ENCODE results near the gene COL9A1. TPM values are rescaled to one million over a fixed set of nuclear protein-coding genes. Genes with fewer than 3 reads are reported as not detected.
"Not testable (repeated sequence)": the region's sequence is repeated elsewhere in the genome, so short reads cannot be mapped to it uniquely, and the experiment has no call there.

The COL9A1 gene
- total RNA-seq (1 to 10 TPM in 1 of 4 donors, under 1 TPM in 1, not detected in 2; 0.28 to 1.1 TPM), polyA plus RNA-seq (under 1 TPM; 0.46 to 0.60 (median 0.52) TPM)

DNA sequence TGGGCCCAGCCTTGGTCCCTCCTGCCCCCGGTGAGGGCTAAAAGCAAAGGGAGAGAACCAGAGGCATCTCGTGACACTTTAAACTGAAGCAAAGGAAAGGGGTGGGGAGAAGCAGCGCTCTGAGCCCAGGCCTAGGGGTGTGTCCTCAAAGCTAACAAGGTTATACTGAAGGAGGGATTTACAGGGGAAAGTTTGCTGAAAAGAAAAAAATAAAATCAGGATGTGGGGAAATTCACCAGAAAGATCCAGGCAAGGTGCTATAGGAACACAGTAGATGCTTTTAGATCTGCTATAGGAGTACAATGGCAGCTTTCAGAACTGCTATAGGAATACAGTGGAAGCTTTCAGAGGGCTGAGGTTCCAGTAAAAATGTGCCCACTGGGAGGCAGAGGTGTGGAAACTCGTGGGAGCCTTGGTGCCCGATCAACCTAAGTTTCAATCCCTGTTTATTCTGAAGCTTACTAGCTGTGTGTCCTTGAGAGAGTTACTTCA lies at the start of gene COL9A1:
COL9A1 (minus strand) TSS at position 51 of the 492 bp plus-strand sequence. CDS start 160 bp downstream, outside the sequence.
- Histone ChIP-seq H3K4me1 (no peaks in the 10 kb centered on the region), H3K27me3 (no peaks in the 10 kb centered on the region), H3K27ac (no peak within 1 kb of the TSS), H3K36me3 (no peaks in the 10 kb centered on the region), H3K4me3 (no peak within 1 kb of the TSS), H3K9me3 (no peaks in the 10 kb centered on the region)
- TF ChIP-seq EP300 (IDR thresholded peaks at IDR 0.05) = no peak
- no peak for TF ChIP-seq POLR2A (IDR thresholded peaks at IDR 0.05)
- no peak for TF ChIP-seq POLR2AphosphoS5 (IDR thresholded peaks at IDR 0.05)
- TF ChIP-seq, protein P1, sequence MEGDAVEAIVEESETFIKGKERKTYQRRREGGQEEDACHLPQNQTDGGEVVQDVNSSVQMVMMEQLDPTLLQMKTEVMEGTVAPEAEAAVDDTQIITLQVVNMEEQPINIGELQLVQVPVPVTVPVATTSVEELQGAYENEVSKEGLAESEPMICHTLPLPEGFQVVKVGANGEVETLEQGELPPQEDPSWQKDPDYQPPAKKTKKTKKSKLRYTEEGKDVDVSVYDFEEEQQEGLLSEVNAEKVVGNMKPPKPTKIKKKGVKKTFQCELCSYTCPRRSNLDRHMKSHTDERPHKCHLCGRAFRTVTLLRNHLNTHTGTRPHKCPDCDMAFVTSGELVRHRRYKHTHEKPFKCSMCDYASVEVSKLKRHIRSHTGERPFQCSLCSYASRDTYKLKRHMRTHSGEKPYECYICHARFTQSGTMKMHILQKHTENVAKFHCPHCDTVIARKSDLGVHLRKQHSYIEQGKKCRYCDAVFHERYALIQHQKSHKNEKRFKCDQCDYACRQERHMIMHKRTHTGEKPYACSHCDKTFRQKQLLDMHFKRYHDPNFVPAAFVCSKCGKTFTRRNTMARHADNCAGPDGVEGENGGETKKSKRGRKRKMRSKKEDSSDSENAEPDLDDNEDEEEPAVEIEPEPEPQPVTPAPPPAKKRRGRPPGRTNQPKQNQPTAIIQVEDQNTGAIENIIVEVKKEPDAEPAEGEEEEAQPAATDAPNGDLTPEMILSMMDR (IDR thresholded peaks at IDR 0.05) = no peak
- intact Hi-C loops (cut with DNase I) = loop anchor here (10.0 kb wide), 1 partner anchor 592 kb away; no protein-coding TSS in a partner anchor
- no peak for DNase-seq
- 31 to 58% methylated on average over 5 of the region's 5 CpGs for WGBS, 2 donors

DNA sequence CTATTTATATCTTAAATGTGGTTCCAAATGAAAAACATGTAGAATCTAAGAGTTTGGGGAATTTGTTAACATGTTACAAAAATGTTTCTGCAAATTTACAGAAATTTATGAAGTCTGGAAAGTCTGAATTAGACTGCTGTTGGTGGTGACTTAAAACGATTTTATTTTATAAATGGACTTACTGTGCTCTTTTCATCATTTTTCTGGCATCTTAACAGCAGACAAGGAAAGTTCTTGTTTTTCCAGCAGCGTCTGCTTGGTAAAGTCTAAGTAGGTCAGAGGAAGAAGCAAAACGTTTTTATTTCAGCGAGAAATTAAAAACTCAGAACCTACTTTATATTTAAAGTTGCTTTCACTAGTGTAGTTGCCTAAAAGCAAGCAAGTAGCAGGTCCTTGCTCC lies 48.6 kb upstream of the COL9A1 start:
- intact Hi-C loops (cut with DNase I) = no loop called here
- TF ChIP-seq EP300 (IDR thresholded peaks at IDR 0.05) (no peak), POLR2AphosphoS5 (IDR thresholded peaks at IDR 0.05) (no peak), POLR2A (IDR thresholded peaks at IDR 0.05) (no peak)
- TF ChIP-seq, protein P1 (IDR thresholded peaks at IDR 0.05) = no peak
- Histone ChIP-seq H3K4me1 (no peaks in the 10 kb centered on the region), H3K27ac (no peak overlapping the region), H3K4me3 (no peak overlapping the region), H3K9me3 (no peaks in the 10 kb centered on the region), H3K36me3 (no peaks in the 10 kb centered on the region), H3K27me3 (no peaks in the 10 kb centered on the region)
- DNase-seq = no peak
- 73 to 76% methylated on average over 4 of the region's 4 CpGs for WGBS, 2 donors

DNA sequence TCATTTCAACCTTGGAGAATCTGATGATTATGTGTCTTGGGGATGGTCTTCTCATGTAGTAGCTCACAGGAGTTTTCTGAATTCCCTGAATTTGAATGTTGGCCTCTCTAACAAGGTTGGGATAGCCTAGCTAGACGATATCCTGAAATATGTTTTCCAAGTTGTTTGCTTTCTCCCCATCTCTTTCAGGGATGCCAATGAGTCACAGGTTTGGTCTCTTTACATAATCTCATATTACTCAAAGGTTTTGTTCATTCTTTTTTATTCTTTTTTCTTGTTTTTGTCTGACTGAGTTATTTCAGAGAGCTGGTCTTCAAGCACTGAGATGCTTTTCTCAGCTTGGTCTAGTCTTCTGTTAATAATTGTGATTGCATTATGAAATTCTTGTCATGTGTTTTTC lies 42.7 kb upstream of the COL9A1 start:
- no peaks in the 10 kb centered on the region for H3K4me1 ChIP-seq
- intact Hi-C loops (cut with DNase I) = no loop called here
- no peaks in the 10 kb centered on the region for H3K27me3 ChIP-seq
- no peak overlapping the region for H3K4me3 ChIP-seq
- WGBS, 2 donors = 89 to 98% methylated on average over 1 of the region's 1 CpG
- no peak for DNase-seq
- H3K9me3 ChIP-seq = no peaks in the 10 kb centered on the region
- H3K27ac ChIP-seq = no peak overlapping the region
- TF ChIP-seq POLR2A (IDR thresholded peaks at IDR 0.05) (no peak), EP300 (IDR thresholded peaks at IDR 0.05) (no peak), POLR2AphosphoS5 (IDR thresholded peaks at IDR 0.05) (no peak)
- TF ChIP-seq, protein P1 (IDR thresholded peaks at IDR 0.05) = no peak
- no peaks in the 10 kb centered on the region for H3K36me3 ChIP-seq

DNA sequence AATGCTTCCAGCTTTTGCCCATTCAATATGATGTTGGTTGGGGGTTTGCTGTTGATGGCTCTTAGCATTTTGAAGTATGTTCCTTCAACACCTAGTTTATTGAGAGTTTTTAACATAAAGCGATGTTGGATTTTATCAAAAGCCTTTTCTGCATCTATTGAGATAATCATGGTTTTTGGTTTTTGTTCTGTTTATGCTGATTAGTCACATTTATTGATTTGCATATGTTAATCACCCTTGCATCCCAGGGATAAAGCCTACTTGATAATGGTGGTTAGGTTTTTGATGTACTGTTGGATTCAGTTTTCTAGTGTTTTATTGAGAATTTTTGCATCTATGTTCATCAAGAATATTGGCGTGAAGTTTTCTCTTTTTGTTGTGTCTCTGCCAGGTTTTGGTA lies 40.4 kb upstream of the COL9A1 start:
- intact Hi-C loops (cut with DNase I) = no loop called here
- Histone ChIP-seq H3K4me3 (no peak overlapping the region), H3K27ac (no peak overlapping the region), H3K36me3 (no peaks in the 10 kb centered on the region), H3K4me1 (no peaks in the 10 kb centered on the region), H3K9me3 (no peaks in the 10 kb centered on the region), H3K27me3 (no peaks in the 10 kb centered on the region)
- no peak for DNase-seq
- no peak for TF ChIP-seq EP300 (IDR thresholded peaks at IDR 0.05)
- TF ChIP-seq POLR2AphosphoS5 (IDR thresholded peaks at IDR 0.05) = no peak
- TF ChIP-seq, protein P1 (IDR thresholded peaks at IDR 0.05) = no peak
- TF ChIP-seq POLR2A (IDR thresholded peaks at IDR 0.05) = no peak
- 92 to 94% methylated on average over 2 of the region's 2 CpGs for WGBS, 2 donors

DNA sequence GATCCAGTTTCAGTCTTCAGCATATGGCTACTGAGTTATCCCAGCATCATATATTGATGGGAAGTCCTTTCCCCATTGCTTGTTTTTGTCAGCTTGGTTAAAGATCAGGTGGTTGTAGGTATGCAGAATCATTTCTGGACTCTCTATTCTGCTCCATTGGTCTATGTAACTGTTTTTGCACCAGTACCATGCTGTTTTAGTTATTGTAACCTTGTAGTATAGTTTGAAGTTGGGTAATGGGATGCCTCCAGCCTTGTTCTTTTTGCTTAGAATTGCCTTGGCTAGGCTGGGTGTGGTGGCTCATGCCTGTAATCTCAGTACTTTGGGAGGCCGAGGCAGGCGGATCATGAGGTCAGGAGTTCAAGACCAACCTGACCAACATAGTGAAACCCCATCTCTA lies 36.9 kb upstream of the COL9A1 start:
- 92 to 98% methylated on average over 2 of the region's 2 CpGs for WGBS, 2 donors
- H3K4me1 ChIP-seq; H3K27me3 ChIP-seq; H3K27ac ChIP-seq; H3K9me3 ChIP-seq; H3K36me3 ChIP-seq; H3K4me3 ChIP-seq; DNase-seq; intact Hi-C loops (cut with DNase I): not testable (repeated sequence)
